Measurements from ENCODE around the gene DNAH17.
A peak's percentile ranks its signal among the peaks of the same experiment; 100 is the strongest.

Gene DNAH17

DNA sequence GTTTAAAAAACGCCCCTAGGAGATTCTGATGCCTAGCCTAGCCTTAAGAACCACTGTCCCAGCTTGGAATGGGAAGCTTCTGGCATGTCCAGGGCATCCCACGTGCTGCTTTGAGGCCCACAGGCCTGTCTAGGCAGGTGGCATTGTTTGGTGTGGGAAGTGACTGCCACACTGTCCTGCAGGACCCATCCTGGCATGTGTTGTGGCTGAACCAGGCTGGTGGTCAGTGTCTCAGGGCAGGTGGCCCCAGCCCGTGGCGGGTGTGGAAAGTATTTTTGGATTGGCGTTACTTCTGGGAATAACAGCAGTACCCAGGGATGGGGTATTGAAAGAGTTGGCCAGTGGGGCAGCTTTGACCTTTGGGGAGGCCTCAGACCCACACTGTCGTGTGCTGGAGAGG, 170.8 kb downstream of the DNAH17 start:
- DNase-seq, result no peak

DNA sequence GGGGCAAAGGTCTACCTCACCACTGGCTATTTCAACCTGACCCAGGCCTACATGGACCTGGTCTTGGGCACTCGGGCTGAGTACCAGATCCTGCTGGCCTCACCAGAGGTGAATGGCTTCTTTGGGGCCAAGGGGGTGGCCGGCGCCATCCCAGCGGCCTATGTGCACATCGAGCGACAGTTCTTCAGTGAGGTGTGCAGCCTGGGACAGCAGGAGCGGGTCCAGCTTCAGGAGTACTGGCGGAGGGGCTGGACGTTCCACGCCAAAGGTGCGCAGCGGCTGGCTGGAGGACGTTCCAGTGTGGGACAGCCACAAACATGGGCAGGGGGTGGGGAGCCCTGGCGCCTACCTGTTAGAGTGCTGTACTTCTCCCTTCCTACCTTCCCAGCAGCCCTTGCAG, 173.4 kb downstream of the DNAH17 start:
- DNase-seq, result no peak

DNA sequence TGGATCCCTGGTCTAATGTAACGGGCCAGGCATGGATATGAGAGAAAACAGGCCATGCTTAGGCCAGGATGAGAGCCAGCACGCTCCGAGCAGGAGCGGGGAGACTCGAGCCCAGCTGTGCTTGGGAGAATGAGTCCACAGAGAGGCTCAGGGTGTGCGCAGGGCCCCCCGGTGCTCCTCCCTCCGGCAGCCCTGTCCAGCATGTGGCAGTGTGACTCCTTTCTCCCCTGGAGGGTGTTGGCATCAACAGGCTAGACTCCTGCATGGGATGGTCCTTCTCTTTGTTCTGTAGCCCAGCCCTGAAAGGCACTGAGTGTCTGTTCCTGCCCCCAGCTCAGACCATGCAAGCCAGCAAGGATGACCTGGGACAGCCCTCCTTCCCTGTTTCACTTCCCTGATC, 175.3 kb downstream of the DNAH17 start:
- no peak for DNase-seq

DNA sequence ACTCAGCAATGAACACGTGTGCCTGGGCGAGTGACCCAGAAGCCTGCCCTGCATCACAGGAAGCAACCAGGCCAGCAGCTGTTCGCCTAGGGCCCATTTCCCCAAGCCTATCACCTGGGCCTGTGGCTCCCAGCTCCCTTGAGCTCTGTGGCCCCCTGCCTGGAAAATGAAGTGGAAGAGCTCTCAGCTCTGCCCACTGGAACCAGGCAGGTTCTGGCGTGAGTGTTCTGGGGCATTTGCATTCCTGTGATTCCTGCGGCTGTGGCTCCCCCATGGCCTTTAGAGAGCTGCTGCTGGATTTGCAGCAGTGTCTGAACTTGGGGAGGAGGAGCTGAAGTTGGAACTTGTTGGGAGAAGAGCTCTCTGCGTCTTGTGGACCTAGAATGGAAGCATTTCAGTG, 175.9 kb downstream of the DNAH17 start:
- no peak for DNase-seq

DNA sequence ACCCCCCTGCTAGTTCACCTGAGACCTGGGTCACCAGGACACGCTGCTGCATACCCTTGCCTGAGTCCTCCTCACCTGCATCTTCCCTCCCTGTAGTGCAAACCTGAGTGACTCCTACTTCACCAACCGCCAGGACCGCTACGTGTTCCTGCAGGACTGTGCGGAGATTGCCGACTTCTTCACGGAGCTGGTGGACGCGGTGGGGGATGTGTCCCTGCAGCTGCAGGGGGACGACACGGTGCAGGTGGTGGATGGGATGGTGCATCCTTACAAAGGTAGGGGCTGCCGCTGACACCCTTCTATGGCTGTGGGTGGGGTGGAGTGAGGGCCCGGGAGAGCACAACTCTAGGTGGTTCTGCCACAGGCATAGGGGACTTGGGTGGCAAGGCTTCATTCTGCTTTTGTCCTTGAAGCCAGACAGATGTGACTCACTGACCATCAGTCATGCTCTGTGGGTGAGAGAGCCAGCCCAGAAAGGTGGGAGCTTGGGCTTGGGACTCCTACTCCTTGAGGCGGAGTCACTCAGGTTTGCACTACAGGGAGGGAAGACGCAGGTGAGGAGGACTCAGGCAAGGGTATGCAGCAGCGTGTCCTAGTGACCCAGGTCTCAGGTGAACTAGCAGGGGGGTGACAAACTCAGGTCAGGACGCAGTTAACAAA, 176.5 kb downstream of the DNAH17 start:
- no peak for DNase-seq

DNA sequence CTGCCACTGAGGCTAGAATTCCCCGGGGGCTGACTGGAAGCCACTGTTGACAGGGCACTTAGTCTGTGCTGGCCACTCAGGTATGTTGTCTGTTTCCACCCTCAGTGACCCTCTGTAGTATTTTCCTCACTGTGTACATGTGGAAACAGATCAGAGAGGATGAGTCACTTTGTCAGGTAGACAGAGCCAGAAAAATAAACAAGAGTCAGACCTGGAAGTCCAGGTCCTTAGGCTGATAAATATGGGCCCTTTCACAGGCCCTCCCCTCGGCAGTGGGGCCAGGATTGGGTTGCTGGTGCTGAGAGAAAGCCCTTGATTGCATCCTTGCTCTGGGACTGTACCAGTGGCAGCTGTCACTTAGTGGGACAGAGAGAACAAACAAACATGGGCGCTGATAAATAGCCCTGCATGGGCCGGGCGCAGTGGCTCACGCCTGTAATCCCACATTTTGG, 177.5 kb downstream of the DNAH17 start:
- no peak for DNase-seq

DNA sequence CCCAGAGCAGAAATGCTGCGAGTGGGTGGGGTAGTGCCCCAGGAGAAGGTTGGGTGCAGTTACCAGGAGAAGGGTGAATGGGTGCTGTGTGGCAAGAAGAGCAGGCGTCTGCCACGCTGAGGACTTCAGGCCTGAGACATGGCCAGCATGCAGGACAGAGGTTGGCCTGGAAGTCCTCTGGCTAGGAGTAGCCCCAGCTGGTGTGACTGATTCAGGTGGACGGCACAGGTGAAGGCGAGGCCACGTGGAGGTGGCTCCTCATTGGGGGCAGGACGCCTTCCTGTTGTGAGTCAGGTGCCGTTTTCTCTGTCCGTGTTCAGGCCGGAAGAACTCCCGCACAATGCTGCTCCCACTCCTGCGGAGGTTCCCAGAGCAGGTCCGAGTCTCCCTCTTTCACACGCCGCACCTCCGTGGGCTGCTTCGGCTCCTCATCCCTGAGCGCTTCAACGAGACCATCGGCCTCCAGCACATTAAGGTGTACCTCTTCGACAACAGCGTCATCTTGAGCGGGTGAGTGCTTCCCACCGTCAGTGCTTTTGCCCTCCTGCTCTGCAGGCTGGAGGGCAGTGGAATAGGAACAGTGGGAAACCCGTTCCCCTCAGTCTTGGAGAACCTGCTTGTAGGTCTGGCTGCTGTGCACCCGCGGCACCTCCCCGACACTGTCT, 178.0 kb downstream of the DNAH17 start:
- DNase-seq, result no peak

DNA sequence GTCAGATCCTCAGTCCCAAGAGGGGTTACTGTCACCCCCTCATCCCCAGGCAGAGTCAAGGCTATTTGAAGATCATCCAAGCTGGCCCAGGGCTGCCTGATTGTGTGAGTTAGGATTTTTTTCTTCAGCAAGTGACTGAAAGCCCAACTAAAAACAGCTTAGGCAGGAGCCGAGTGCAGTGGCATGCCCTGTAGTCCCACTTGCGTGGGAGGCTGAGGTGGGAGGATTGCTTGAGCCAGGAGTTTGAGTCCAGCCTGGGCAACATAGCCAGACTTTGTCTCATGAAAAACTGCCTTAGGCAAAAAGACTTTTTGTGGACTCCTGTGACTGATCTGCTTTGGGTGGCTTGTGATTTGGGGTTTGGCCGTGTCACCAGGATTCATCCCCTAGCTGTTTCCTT, 178.8 kb downstream of the DNAH17 start:
- DNase-seq, result no peak

DNA sequence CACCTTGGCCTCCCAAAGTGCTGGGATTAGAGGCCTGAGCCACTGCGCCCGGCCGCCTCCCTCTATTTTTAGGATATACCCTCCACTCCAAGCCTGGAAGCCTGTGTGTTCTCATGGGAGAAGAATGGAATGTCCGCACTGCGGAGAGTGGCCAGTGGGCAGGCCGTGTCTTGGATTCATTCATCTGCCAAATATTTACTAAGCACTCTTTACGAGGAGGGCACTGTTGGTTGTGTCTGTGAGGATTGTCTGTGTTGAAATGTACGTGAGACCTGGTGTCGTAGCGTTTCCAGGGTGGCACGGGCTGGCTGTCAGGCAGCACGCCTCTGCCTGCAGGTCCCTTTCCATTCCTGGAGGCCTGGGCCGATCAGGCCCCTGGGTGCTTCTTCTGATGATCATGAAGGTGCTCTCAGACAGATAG, 179.5 kb downstream of the DNAH17 start:
- no peak for DNase-seq

DNA sequence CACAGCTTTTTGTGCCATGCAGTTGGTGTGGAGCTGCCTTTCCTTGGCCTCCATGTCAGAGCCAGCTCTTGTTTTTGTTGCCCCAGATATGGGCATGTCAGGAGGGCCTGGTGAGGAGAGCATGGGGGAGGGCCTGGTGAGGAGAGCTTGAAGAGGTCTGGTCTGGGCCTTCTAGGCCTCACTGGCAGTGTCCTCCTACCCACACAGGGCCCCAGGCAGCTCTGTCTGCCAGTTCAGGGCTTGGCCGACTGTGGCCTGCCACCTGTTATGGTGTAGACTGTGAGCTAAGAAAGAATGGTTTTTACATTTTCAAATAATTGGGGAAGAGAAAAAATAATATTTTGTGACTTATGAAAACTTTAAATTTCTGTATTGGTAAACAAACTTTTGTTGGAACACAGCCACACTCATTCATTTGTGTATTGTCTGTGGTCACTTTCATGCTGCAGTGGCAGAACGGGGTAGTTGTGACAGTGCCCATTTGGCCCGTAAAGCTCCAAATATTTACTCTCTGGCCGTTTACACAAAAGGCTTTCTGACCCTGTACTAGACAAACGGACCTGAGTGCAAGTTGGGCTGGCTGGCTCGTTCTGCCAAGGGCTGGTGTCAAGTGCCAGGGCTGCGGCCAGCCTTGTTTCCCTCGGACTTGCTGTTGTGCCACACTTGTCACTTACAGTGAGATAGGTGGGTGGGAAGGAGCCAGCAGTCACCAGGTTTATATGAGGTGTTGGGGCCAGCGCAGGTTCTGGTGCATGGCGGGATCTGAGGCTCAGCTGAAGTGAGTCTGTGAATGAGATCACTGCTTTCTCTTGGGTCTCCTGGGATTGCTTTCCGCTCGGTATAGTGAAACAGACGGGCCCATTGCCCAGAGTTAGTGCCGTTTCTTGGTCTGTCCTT, 180.5 kb downstream of the DNAH17 start:
- DNase-seq, result no peak

DNA sequence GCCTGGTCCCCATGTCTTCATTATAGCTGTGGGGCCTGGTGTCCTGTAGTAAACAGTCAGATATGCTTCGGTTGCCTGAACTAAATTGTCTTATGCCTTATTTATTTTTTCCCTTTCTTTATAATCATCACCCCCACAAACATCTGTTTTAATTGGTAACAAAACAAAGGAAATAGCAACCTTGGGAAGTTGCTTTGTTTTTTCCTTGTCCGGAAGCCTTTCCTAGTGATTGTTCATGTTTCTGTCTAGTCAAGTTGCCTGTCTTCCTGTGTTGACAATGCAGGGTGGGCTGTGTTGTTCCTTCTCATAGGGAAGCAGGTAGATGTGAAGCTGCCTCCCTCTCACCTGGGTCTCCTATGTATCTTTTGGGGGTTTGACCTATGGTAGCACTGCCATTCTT, 182.0 kb downstream of the DNAH17 start:
- DNase-seq, result no peak

DNA sequence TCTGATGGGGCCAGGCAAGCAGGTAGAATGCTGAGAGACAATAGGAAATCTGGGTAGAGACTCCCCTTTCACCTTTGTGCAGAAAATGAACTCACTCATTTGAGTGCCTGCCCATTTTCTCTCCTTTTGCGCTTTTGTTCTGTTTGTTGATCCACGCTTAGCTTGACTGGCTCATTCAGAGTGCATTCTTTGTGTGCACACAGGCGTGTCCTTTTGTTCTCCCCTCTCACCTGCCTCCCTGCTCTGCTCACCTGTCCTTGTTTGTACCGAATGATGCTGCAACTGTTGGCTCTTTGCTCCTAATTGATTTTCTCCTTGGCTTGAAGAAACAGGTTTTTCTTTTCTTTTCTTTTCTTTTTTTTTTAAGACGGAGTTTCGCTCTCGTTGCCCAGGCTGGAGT, 183.0 kb downstream of the DNAH17 start:
- DNase-seq, result no peak

DNA sequence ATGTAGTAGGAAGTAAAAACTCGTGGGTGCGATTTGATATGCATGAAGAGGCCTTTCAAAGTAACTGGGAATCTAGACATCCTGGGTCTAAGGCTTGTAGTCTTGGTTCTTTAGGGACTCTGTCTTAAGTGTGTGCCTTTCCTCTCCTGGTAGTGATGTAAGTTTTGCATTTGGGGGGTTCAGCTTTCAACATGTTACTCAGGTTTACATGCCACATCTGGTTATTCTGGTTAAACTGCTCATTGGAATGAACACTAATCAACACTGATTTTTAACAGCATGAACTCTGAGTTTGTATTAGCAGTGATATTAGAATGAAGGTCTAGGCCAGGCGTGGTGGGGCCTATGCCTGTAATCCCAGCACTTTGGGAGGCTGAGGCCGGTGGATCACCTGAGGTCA, 183.6 kb downstream of the DNAH17 start:
- DNase-seq, result no peak

DNA sequence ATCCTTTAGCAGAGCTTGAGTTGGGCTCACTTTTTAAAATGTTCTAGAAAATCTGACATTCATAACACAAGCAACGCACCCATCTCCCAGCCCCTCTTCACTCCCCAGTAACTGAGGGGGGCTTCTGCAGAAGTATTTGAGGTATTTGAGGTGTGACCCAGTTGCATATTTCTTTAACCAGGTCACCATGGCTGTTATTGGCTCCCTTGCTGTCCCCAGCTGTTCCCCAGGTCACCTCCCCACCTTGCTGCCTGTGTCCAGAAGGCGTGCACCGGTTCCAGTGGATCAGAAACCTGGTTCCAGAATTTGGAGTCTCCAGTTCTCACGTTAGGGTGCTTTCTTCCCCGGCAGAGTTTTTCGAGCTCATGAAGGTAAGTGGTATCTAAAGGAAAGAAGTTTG, 184.9 kb downstream of the DNAH17 start:
- DNase-seq, result no peak

DNA sequence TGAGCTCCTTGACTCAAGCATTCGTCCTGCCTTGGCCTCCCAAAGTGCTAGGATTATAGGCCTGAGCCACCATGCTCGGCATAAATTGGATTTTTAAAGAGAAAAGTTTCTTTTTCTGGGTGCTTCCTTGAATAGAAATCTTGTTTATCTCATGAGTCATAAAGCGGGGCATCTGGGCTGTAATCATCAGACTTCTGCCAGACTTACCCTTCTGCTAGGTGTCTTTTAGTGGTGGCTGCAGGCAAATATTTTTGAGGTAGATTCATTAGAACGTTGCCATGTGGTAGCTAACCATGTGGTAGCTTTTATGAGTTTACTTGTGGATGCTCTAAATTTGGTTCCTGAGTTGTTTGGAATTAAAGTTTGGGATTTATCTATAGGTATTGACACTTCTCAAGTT, 185.4 kb downstream of the DNAH17 start:
- no peak for DNase-seq

DNA sequence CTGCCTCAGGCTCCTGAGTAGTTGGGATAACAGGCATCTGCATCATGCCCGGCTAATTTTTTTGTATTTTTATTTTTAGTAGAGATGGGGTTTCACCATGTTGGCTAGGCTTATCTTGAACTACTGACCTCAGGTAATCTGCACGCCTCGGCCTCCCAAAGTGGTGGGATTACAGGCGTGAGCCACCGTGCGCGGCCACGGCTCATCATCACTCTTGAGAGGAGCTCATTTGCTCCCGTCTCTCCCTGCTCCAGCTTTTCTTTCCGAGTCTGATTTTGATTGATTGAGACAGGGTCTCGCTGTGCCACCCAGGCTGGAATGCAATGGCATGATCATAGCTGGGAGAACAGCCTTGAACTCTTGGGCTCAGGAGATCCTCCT, 186.2 kb downstream of the DNAH17 start:
- no peak for DNase-seq

DNA sequence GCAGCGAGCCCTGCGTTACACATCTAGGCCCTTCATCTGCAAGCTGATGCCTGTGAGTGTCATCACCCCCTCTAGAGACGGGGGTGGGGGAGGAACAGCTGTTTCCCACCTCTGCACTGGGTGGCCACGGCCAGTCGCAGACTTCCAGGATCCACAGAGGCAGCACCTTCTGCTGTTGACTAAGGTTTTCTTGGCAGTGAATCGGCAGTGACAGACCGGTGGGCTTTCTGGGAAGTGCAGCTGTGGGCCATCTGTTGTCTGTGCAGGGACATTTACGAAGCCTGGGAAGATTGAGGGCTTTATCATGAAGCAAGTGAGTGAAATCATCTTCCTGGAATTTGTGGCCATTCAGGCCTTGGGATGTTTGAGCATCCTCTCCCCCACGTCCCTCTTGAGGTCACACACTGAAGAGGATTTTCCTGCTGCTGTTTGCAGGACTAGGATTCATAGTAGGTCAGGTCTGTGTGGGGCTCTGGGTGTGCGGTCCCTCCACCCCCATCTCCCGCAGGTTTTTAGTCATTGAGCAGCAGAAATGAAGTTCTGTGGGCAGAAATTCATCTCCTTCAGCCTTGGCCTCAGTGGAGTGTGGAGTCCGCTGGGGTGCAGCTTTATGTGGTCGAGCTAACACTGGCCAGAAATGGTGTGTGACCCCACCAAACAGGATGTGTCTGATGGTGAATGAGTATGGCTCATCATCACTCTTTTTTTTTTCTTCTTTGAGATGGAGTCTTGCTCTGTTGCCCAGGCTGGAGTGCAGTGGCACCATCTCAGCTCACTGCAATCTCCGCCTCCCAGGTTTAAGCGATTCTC, 186.8 kb downstream of the DNAH17 start:
- DNase-seq, result no peak

DNA sequence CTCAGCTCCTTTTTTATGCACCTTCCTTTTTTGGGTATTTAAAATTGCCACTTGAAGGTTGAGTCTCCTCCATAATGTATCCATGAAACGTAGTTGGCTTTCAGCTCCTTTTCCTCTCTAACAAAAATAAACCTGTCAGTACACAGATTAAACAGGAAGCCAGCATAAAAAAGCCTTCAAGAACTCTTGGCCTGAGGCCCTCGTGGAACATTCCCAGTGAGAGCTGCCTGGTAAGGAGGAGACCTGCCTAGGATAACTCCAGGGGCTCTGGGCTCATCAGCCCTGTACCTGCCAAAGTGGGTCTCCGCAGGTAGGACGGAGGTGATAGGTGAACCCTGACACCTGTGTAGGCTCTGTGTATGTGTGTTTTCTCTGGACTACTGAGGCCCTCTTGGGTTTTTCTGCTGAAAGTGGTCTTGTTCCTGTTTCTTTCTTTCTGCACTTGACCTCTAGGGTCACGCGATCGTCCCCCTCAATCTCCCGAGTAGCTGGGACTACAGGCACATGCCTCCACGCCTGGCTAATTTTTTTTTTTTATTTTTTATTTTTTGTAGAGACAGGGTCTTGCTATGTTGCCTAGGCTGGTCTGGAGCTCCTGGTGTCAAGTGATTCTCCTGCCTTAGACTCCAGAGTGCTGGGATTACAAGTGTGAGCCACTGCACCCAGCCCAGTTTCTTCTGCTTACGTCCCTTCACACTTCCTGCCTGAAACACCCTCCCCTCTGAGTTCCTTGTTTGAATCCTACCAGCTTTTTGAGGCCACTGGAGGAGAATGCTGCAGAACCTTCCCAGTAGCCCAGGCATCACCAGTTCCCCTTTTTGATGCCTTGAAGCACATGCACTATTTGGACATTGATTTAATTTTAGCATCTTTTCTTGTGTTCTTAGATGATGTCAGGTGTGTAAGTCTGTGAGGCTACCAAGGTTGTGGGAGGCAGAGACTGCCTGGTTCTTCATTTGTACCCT, 188.9 kb downstream of the DNAH17 start:
- peak; percentile 66 for DNase-seq

DNA sequence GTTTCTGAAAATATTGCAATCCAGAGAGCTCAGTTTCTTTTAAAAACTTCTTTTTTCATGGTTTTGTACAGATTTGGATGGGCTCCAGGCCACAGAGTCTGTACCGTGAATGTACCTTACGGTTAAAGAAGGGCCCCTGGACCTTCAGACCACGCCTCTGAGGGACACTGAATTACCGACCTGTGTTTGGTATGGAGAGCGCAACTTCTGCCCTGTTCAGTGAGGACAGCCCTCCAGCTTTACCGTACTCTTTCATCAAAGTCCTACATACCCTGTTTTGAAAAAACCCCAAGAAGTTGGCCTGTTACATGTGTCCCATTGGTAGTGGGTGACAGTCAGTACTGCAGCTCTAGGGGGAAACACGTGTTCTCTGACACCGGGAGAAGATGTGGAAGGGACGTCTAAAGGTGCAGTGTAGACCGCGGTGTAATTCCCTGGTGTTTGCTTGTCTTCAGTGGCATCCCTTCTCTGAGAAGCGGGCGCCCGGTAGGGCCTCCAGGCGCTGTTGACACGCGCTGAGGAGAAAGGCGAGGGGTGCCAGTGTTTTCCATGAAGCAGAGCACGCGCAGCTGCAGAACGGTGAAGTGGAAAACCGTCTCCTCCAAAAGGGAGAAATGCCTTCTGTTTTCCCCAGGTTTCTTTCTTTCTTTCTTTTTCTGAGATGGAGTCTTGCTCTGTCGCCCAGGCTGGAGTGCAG, 192.6 kb downstream of the DNAH17 start:
- no peak for DNase-seq

DNA sequence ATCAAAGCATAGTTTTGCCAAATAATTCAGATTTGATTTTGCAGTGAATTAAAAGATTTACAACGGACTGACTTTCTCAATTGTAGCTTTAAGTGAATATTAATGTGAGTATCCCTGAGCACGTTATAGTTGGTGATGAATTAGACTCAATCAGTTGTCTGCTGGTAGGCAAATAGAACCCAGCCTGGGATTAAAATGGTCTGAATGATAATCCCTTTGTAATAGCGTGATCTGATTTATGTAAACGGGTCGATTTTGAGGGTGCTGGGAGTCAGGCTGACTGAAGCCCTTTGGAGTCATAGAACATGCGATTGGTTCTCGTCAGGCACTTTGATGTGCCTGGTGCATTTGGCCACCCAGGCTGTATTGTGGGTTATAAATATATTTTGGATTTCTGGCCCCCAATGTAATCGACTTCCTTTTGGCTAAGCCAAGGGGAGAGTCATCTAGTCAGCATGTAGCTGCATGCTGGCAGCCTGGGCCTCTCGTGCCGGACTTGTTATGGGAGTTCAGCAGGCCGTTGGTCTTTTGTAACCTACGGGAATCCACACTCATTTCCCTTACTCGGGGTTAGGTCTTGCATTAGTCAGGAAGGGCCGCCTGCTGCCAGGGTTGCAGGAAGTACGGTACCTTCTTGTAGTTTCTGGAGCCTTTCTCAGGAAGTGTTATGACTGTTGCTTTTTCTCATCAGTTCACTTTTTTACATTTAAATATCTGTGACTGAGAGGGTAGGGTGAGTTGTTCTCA, 193.3 kb downstream of the DNAH17 start:
- peak; percentile 77 for DNase-seq

Data from CD4-positive, alpha-beta T cell treated with Interleukin-15 for 1 hour (primary cell).